ENCODE measurements around the gene PDIA6. TPM values are rescaled to one million over a fixed set of nuclear protein-coding genes. Genes with fewer than 3 reads are reported as not detected.
A peak's percentile ranks its signal among the peaks of the same experiment; 100 is the strongest.
"Not testable (repeated sequence)": the region's sequence is repeated elsewhere in the genome, so short reads cannot be mapped to it uniquely, and the experiment has no call there.

PDIA6 gene
- total and polyA plus RNA-seq, 2 donors (not counting 3 experiments of a cell fraction or from before 2014, with no cell fraction given): 335 to 424 TPM

DNA sequence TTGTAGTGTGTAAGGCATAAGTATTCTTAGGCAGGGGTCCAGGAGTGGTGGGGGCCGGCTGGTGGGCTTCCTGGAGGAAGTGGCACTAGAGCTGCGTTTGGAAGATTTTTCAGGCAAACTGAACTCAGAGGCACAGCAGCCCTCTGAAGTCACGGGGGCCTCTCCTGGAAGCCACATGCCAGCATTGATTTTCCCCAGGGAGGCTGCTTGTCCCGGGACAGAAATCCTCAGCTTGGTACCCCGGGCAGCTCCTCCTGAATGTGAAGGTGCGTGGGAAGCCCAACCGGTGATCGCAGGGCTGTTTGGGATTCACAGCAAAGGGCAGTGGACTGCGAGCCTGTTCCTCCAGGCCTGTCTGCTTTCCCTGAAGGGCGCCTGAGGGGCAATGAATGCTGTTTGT, 1.6 kb upstream of the PDIA6 start:
- POLR2A ChIA-PET: no interaction called here
- Histone ChIP-seq H3K4me2 (ENCODE audit: insufficient read depth, low read length) (no peak overlapping the region), H2AFZ (ENCODE audit: low read depth, low read length) (peak overlapping the region; percentile 70), H3K9ac (replicated peaks; ENCODE audit: extremely low read depth, insufficient read depth, low read length) (no peak overlapping the region), H3K9me3 (replicated peaks; ENCODE audit: control insufficient read depth, insufficient read depth, low read length) (no peaks in the 10 kb centered on the region), H3K79me2 (ENCODE audit: control insufficient read depth, insufficient read depth, low read length) (peaks cover 34% of the 10 kb centered on the region), H3K27me3 (ENCODE audit: control insufficient read depth in 2 of 2, insufficient read depth in 2 of 2, low read length in 2 of 2) (peaks cover 0 to 2% of the 10 kb centered on the region in 2 experiments), H3K9me1 (replicated peaks; ENCODE audit: control insufficient read depth, extremely low read depth, insufficient read depth, low read length) (no peaks in the 10 kb centered on the region), H3K4me1 (ENCODE audit: control insufficient read depth, extremely low read depth, insufficient read depth, low read length) (peaks cover 34% of the 10 kb centered on the region), H3K36me3 (ENCODE audit: control insufficient read depth in 2 of 2, extremely low read depth in 1 of 2, insufficient read depth in 2 of 2, low read length in 2 of 2) (peaks cover 0 to 2% of the 10 kb centered on the region in 2 experiments), H3K27ac (ENCODE audit: insufficient read depth, low read depth, low read length) (peak overlapping the region; percentile 5), H4K20me1 (replicated peaks; ENCODE audit: control insufficient read depth, extremely low read depth, insufficient read depth, low read length) (no peaks in the 10 kb centered on the region), H3K4me3 (replicated peaks in 1 of 3; ENCODE audit: insufficient read depth in 1 of 3, low read depth in 1 of 3, low read length in 3 of 3) (no peak overlapping the region)
- intact Hi-C loops (cut with micrococcal nuclease): loop anchor here (5.0 kb wide), 1 partner anchor 528 kb away; the partner anchor contains the start of gene ROCK2
- FAIRE-seq (no peak), DNase-seq (ENCODE audit: low read depth, low spot score) (peak; percentile 17)
- CTCF ChIA-PET: interaction anchor here (1.2 to 4.0 kb wide), 3 partner anchors 18 to 770 kb away, joined by 3 to 38 read pairs (median 4); no protein-coding TSS in a partner anchor
- dilution Hi-C loops (cut with MboI; ENCODE audit: extremely low pct_ligation_motif_present, low sequenced_read_pairs): no loop called here
- no peak for TF ChIP-seq POLR2AphosphoS5 (IDR thresholded peaks at IDR 0.05; ENCODE audit: insufficient read depth, low read depth, low read length)
- no peak for TF ChIP-seq MAX (IDR thresholded peaks at IDR 0.05; ENCODE audit: insufficient read depth, insufficient read length)
- no peak for TF ChIP-seq EZH2 (IDR thresholded peaks at IDR 0.05; ENCODE audit: borderline replicate concordance, low read depth, low read length, severe bottlenecking)
- no peak for TF ChIP-seq CTCF (IDR thresholded peaks at IDR 0.05; ENCODE audit: extremely low read depth in 1 of 2, insufficient read depth in 1 of 2, low read depth in 1 of 2, low read length in 2 of 2)
- no peak for TF ChIP-seq JUN (IDR thresholded peaks at IDR 0.05; ENCODE audit: borderline replicate concordance, insufficient read depth, insufficient read length, low read depth)
- no peak for TF ChIP-seq GATA2 (IDR thresholded peaks at IDR 0.05; ENCODE audit: insufficient read depth, insufficient read length, low read depth, low read length)
- BruUV-seq (replicated peaks): no TSS peak

GRCh38 chr2:10813163-10814138, 866 bp upstream of the PDIA6 start:
- H3K9me3 ChIP-seq (replicated peaks; ENCODE audit: control insufficient read depth, insufficient read depth, low read length); dilution Hi-C loops (cut with MboI; ENCODE audit: extremely low pct_ligation_motif_present, low sequenced_read_pairs); FAIRE-seq; POLR2A ChIA-PET; H3K27me3 ChIP-seq (ENCODE audit: control insufficient read depth in 2 of 2, insufficient read depth in 2 of 2, low read length in 2 of 2); H3K27ac ChIP-seq (ENCODE audit: insufficient read depth, low read depth, low read length); DNase-seq (ENCODE audit: low read depth, low spot score); H3K9me1 ChIP-seq (replicated peaks; ENCODE audit: control insufficient read depth, extremely low read depth, insufficient read depth, low read length); H4K20me1 ChIP-seq (replicated peaks; ENCODE audit: control insufficient read depth, extremely low read depth, insufficient read depth, low read length); H3K36me3 ChIP-seq (ENCODE audit: control insufficient read depth in 2 of 2, extremely low read depth in 1 of 2, insufficient read depth in 2 of 2, low read length in 2 of 2): not testable (repeated sequence)
- BruUV-seq (replicated peaks): TSS peak; percentile 66
- CTCF ChIA-PET: interaction anchor here (1.1 to 4.0 kb wide), 8 partner anchors 17 to 771 kb away, joined by 3 to 38 read pairs (median 4); a partner anchor contains a TSS
- Histone ChIP-seq H3K4me2 (ENCODE audit: insufficient read depth, low read length) (peak overlapping the region; percentile 28), H3K79me2 (ENCODE audit: control insufficient read depth, insufficient read depth, low read length) (peaks cover 41% of the 10 kb centered on the region), H3K9ac (replicated peaks; ENCODE audit: extremely low read depth, insufficient read depth, low read length) (peak overlapping the region; percentile 35), H2AFZ (ENCODE audit: low read depth, low read length) (peak overlapping the region; percentile 70), H3K4me1 (ENCODE audit: control insufficient read depth, extremely low read depth, insufficient read depth, low read length) (peaks cover 27% of the 10 kb centered on the region), H3K4me3 (replicated peaks in 1 of 3; ENCODE audit: insufficient read depth in 1 of 3, low read depth in 1 of 3, low read length in 3 of 3) (peak overlapping the region; percentile 7 to 53 (median 48))
- intact Hi-C loops (cut with micrococcal nuclease): loop anchor here (5.0 kb wide), 1 partner anchor 529 kb away; the partner anchor contains the start of gene ROCK2

All from endothelial cell of umbilical vein (primary cell).